GM10266 (cell line): ENCODE data around the gene VRK1.

ENCODE experiments used
- DNase-seq: peaks from one replicate; pipeline ENCODE4 v3.0.0; 2012; ENCODE audit errors: extremely low spot score
- CTCF ChIP-seq: IDR thresholded peaks from 2 replicates; pipeline ENCODE4 v1.5.1; 2012; ENCODE audit warnings: mild to moderate bottlenecking, low read depth; ENCODE audit not compliant: control insufficient read depth, insufficient read depth; ENCODE audit errors: missing control alignments

VRK1 gene

DNA sequence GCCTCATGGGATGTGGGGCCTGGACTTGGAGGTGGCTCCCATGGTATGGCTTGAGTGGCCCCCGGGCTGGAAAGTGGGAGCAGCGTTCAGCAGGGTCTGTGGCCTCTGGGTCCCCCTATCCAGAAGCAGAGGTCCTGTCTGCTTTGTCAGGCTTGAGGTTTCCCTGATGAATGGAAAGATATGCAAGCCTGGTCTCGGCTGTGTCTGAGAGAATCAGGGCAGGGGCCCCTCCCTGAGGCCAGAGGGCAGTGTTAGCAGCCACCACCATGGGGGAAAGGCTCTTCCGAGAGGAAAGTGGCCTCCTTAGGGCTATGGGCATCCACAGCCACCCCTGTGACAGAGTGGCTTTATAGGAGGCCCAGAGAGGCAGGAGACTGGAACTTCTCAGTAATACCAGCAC, 128.2 kb downstream of the VRK1 start:
- no peak for DNase-seq
- no peak for TF ChIP-seq CTCF

DNA sequence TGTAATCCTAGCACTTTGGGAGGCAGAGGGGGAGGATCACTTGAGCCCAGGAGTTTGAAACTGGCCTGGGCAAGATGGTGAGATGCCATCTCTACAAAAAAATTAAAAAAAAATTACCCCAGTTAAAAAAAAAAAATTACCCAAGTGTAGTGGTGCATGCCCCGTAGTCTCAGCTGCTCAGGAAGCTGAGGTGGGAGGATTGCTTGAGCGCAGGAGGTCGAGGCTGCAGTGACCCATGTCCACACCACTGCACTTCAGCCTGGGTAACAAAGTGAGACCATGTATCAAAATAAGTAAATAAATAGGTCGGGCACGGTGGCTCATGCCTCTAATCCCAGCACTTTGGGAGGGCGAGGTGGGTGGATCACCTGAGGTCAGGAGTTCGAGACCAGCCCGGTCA, 128.8 kb downstream of the VRK1 start:
- no peak for DNase-seq
- TF ChIP-seq CTCF, result no peak

DNA sequence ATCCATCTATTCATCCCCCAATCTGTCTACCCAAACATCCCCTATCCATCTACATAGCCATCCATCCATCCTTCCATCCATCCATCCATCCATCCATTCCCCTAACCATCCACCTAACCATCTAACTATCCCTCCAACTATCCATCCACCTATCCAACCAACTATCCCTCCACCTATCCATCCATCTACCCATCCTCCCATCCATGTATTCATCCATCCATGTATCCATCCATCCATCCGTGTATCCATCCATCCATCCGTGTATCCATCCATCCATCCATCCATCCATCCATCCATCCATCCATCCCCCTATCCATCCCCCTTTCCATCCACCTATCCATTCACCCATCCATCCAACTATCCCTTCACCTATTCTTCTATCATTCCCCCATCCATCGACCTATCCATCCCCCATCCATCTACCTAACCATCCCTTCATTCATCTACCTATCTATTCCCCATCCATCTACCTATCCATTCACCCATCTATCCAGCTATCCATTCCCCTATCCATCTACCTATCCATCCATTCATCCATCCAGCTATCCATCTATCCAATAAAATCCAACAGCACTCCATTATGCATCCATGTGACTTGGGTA, 131.7 kb downstream of the VRK1 start:
- no peak for DNase-seq
- no peak for TF ChIP-seq CTCF

GRCh38 chr14:96929950-96930349, 132.8 kb downstream of the VRK1 start:
- no peak for DNase-seq
- TF ChIP-seq CTCF, result no peak

- DNase-seq, result no peak
- TF ChIP-seq CTCF, result no peak
Measured at GRCh38 chr14:96930526-96930925, 133.3 kb downstream of the VRK1 start.
